CD8-positive, alpha-beta memory T cell (primary cell): ENCODE results near the gene LRBA. TPM values are rescaled to one million over a fixed set of nuclear protein-coding genes. Genes with fewer than 3 reads are reported as not detected.

Experiments used
- CTCF ChIA-PET: fragments of 350-600 bp; sonication (Branson Sonifier 250); formaldehyde crosslinking; loops from one replicate; lab custom pipeline; 2021; ENCODE audit warnings: antibody characterized with exemption; lab: Charles Lee
- POLR2A ChIA-PET: fragments of 350-600 bp; sonication (Branson Sonifier 250); formaldehyde crosslinking; loops from one replicate; lab custom pipeline; 2021; ENCODE audit warnings: antibody characterized with exemption; lab: Charles Lee
- DNase-seq, 5 donors: peaks; one replicate each; pipeline versions ENCODE4 v3.0.0 to v3.0.0-alpha.2; 2020 to 2022; ENCODE audit warnings: mixed read lengths in 1 of 5
- H3K27ac ChIP-seq: one replicate; pipeline ENCODE4 v1.7.0; 2013; ENCODE audit warnings: low read depth, mild to moderate bottlenecking, low read length, moderate library complexity
- H3K27me3 ChIP-seq: 2 replicates; pipeline ENCODE4 v1.7.0; 2013; ENCODE audit warnings: low read length, mild to moderate bottlenecking; ENCODE audit not compliant: insufficient read depth, poor library complexity, severe bottlenecking
- H3K36me3 ChIP-seq: 2 replicates; pipeline ENCODE4 v1.7.0; 2013; ENCODE audit warnings: mild to moderate bottlenecking, low read length, moderate library complexity; ENCODE audit not compliant: insufficient read depth
- H3K4me1 ChIP-seq: 2 replicates; pipeline ENCODE4 v1.7.0; 2013; ENCODE audit warnings: mild to moderate bottlenecking, low read length, moderate library complexity; ENCODE audit not compliant: insufficient read depth
- H3K4me3 ChIP-seq: 2 replicates; pipeline ENCODE4 v1.7.0; 2013; ENCODE audit warnings: mild to moderate bottlenecking, low read length
- H3K9me3 ChIP-seq: 2 replicates; pipeline ENCODE4 v1.7.0; 2013; ENCODE audit warnings: mild to moderate bottlenecking, low read length
- H3K27ac Mint-ChIP-seq, 8 donors: one replicate each; pipeline ENCODE4 v1.8.0; 2020 to 2021; ENCODE audit warnings: mixed read lengths in 8 of 8, mild to moderate bottlenecking in 6 of 8, inconsistent platforms in 3 of 8, moderate library complexity in 3 of 8
- H3K27me3 Mint-ChIP-seq, 2 donors: one replicate each; pipeline ENCODE4 v1.8.0; 2020 to 2021; ENCODE audit warnings: mixed read lengths in 2 of 2, mild to moderate bottlenecking in 1 of 2, moderate library complexity in 1 of 2
- H3K36me3 Mint-ChIP-seq, 3 donors: one replicate each; pipeline ENCODE4 v1.8.0; 2020 to 2021; ENCODE audit warnings: mixed read lengths in 3 of 3, inconsistent platforms in 1 of 3, mild to moderate bottlenecking in 1 of 3
- H3K4me1 Mint-ChIP-seq, 3 donors: one replicate each; pipeline ENCODE4 v1.8.0; 2020 to 2021; ENCODE audit warnings: mixed read lengths in 3 of 3, inconsistent platforms in 1 of 3, mild to moderate bottlenecking in 1 of 3
- H3K4me3 Mint-ChIP-seq, 7 donors: one replicate each; pipeline ENCODE4 v1.8.0; 2020 to 2021; ENCODE audit warnings: mixed read lengths in 7 of 7, mild to moderate bottlenecking in 6 of 7, moderate library complexity in 4 of 7, inconsistent platforms in 2 of 7
- H3K9me3 Mint-ChIP-seq, 5 donors: one replicate each; pipeline ENCODE4 v1.8.0; 2020 to 2022; ENCODE audit warnings: mixed read lengths in 5 of 5, mild to moderate bottlenecking in 3 of 5, moderate library complexity in 2 of 5, inconsistent platforms in 1 of 5
- polyA plus RNA-seq: library from polyadenylated mRNA; unstranded; fragments of 300-500 nt; fragmentation: Illumina TruSeq; gene quantifications from one replicate; pipeline ENCODE4 v1.2.3, GENCODE V29; 2021
- total RNA-seq, 2 experiments: library from RNA; stranded (reverse); gene quantifications; one replicate each; pipeline ENCODE4 v1.2.3, GENCODE V29; 2021

LRBA gene
- total and polyA plus RNA-seq, 3 experiments from 2014 or later, result 25.9 to 61.9 (median 56.4) TPM

- Mint-ChIP-seq H3K27ac (peak overlapping the region in 2 of 8 donors; percentile 31 to 62), H3K4me3 (no peak overlapping the region), H3K4me1 (peaks cover 0 to 4% (median 0%) of the 10 kb centered on the region in 3 donors), H3K9me3 (no peaks in the 10 kb centered on the region), H3K27me3 (no peaks in the 10 kb centered on the region), H3K36me3 (peaks cover 0 to 34% (median 18%) of the 10 kb centered on the region in 3 donors)
- no peak overlapping the region for H3K27ac ChIP-seq
- no peaks in the 10 kb centered on the region for H3K36me3 ChIP-seq
- no peaks in the 10 kb centered on the region for H3K27me3 ChIP-seq
- H3K4me1 ChIP-seq, result no peaks in the 10 kb centered on the region
- CTCF ChIA-PET, result no interaction called here
- H3K4me3 ChIP-seq, result no peak overlapping the region
- POLR2A ChIA-PET, result no interaction called here
- H3K9me3 ChIP-seq, result no peaks in the 10 kb centered on the region
- no peak for DNase-seq
Observed at GRCh38 chr4:150259861-150260567, 755.1 kb downstream of the LRBA start.

- CTCF ChIA-PET, result no interaction called here
- Mint-ChIP-seq H3K36me3 (peaks cover 0 to 20% (median 12%) of the 10 kb centered on the region in 3 donors), H3K4me3 (no peak overlapping the region), H3K4me1 (peaks cover 0 to 4% (median 0%) of the 10 kb centered on the region in 3 donors), H3K9me3 (no peaks in the 10 kb centered on the region), H3K27ac (no peak overlapping the region), H3K27me3 (no peaks in the 10 kb centered on the region)
- Histone ChIP-seq H3K27ac (no peak overlapping the region), H3K4me1 (no peaks in the 10 kb centered on the region), H3K36me3 (no peaks in the 10 kb centered on the region), H3K4me3 (no peak overlapping the region), H3K9me3 (no peaks in the 10 kb centered on the region), H3K27me3 (no peaks in the 10 kb centered on the region)
- DNase-seq, result no peak
- POLR2A ChIA-PET, result no interaction called here
Observed at GRCh38 chr4:150258569-150258968, 756.5 kb downstream of the LRBA start.

GRCh38 chr4:150256841-150257730 is 758.0 kb downstream of the LRBA start:
- Mint-ChIP-seq H3K27me3 (peaks cover 0 to 1% of the 10 kb centered on the region in 2 donors), H3K9me3 (no peaks in the 10 kb centered on the region), H3K4me3 (peak overlapping the region in 1 of 7 donors; percentile 74), H3K27ac (no peak overlapping the region), H3K4me1 (peaks cover 0 to 4% (median 0%) of the 10 kb centered on the region in 3 donors), H3K36me3 (peaks cover 0 to 14% (median 6%) of the 10 kb centered on the region in 3 donors)
- Histone ChIP-seq H3K27me3 (no peaks in the 10 kb centered on the region), H3K4me1 (no peaks in the 10 kb centered on the region), H3K9me3 (no peaks in the 10 kb centered on the region), H3K4me3 (no peak overlapping the region), H3K27ac (no peak overlapping the region), H3K36me3 (no peaks in the 10 kb centered on the region)
- ChIA-PET POLR2A (no interaction called here), CTCF (no interaction called here)
- DNase-seq, result no peak

GRCh38 chr4:150256225-150256620 is 758.9 kb downstream of the LRBA start:
- Mint-ChIP-seq H3K4me3 (no peak overlapping the region), H3K9me3 (no peaks in the 10 kb centered on the region), H3K27ac (no peak overlapping the region), H3K36me3 (peaks cover 0 to 9% (median 6%) of the 10 kb centered on the region in 3 donors), H3K27me3 (peaks cover 0 to 1% of the 10 kb centered on the region in 2 donors), H3K4me1 (peaks cover 0 to 4% (median 0%) of the 10 kb centered on the region in 3 donors)
- Histone ChIP-seq H3K27me3 (no peaks in the 10 kb centered on the region), H3K4me1 (no peaks in the 10 kb centered on the region), H3K36me3 (no peaks in the 10 kb centered on the region), H3K9me3 (no peaks in the 10 kb centered on the region), H3K27ac (no peak overlapping the region), H3K4me3 (no peak overlapping the region)
- ChIA-PET CTCF (no interaction called here), POLR2A (no interaction called here)
- no peak for DNase-seq

GRCh38 chr4:150255610-150256224 is 759.4 kb downstream of the LRBA start:
- no peak overlapping the region for H3K27ac ChIP-seq
- no peaks in the 10 kb centered on the region for H3K36me3 ChIP-seq
- H3K9me3 ChIP-seq, result no peaks in the 10 kb centered on the region
- Mint-ChIP-seq H3K9me3 (no peaks in the 10 kb centered on the region), H3K4me3 (no peak overlapping the region), H3K36me3 (peaks cover 0 to 6% (median 6%) of the 10 kb centered on the region in 3 donors), H3K27ac (no peak overlapping the region), H3K27me3 (peaks cover 0 to 1% of the 10 kb centered on the region in 2 donors), H3K4me1 (peaks cover 0 to 4% (median 0%) of the 10 kb centered on the region in 3 donors)
- DNase-seq, result no peak
- ChIA-PET POLR2A (no interaction called here), CTCF (no interaction called here)
- no peaks in the 10 kb centered on the region for H3K27me3 ChIP-seq
- H3K4me3 ChIP-seq, result no peak overlapping the region
- no peaks in the 10 kb centered on the region for H3K4me1 ChIP-seq

GRCh38 chr4:150253965-150254630 is 761.0 kb downstream of the LRBA start:
- no peaks in the 10 kb centered on the region for H3K4me1 Mint-ChIP-seq
- H3K27me3 ChIP-seq, result no peaks in the 10 kb centered on the region
- H3K4me3 Mint-ChIP-seq, result no peak overlapping the region
- ChIA-PET CTCF (no interaction called here), POLR2A (no interaction called here)
- no peaks in the 10 kb centered on the region for H3K4me1 ChIP-seq
- H3K27ac Mint-ChIP-seq, result peak overlapping the region in 1 of 8 donors; percentile 67
- no peak overlapping the region for H3K4me3 ChIP-seq
- no peak overlapping the region for H3K27ac ChIP-seq
- peaks cover 0 to 1% of the 10 kb centered on the region in 2 donors for H3K27me3 Mint-ChIP-seq
- no peak for DNase-seq
- H3K9me3 ChIP-seq, result no peaks in the 10 kb centered on the region
- H3K36me3 ChIP-seq, result no peaks in the 10 kb centered on the region
- peaks cover 0 to under 1% (median 0%) of the 10 kb centered on the region in 3 donors for H3K36me3 Mint-ChIP-seq
- H3K9me3 Mint-ChIP-seq, result no peaks in the 10 kb centered on the region

- no peak overlapping the region for H3K4me3 ChIP-seq
- Mint-ChIP-seq H3K27ac (peak overlapping the region in 1 of 8 donors; percentile 44), H3K9me3 (no peaks in the 10 kb centered on the region)
Observed at GRCh38 chr4:150253416-150253815, 761.7 kb downstream of the LRBA start.

More at GRCh38 chr4:150253416-150253815, 761.7 kb downstream of the LRBA start:
- H3K27me3 Mint-ChIP-seq, result peaks cover 0 to 1% of the 10 kb centered on the region in 2 donors
- POLR2A ChIA-PET, result no interaction called here
- Histone ChIP-seq H3K9me3 (no peaks in the 10 kb centered on the region), H3K36me3 (no peaks in the 10 kb centered on the region), H3K27ac (no peak overlapping the region), H3K27me3 (no peaks in the 10 kb centered on the region), H3K4me1 (no peaks in the 10 kb centered on the region)
- H3K4me3 Mint-ChIP-seq, result no peak overlapping the region
- no peak for DNase-seq
- H3K36me3 Mint-ChIP-seq, result no peaks in the 10 kb centered on the region
- no peaks in the 10 kb centered on the region for H3K4me1 Mint-ChIP-seq
- CTCF ChIA-PET, result no interaction called here
